ENCODE results near the gene TGFB1I1. TPM values are rescaled to one million over a fixed set of nuclear protein-coding genes. Genes with fewer than 3 reads are reported as not detected.
A peak's percentile ranks its signal among the peaks of the same experiment; 100 is the strongest.

The TGFB1I1 gene
- total and polyA plus RNA-seq, 2 experiments from 2014 or later, result 39.1 to 54.0 TPM

DNA sequence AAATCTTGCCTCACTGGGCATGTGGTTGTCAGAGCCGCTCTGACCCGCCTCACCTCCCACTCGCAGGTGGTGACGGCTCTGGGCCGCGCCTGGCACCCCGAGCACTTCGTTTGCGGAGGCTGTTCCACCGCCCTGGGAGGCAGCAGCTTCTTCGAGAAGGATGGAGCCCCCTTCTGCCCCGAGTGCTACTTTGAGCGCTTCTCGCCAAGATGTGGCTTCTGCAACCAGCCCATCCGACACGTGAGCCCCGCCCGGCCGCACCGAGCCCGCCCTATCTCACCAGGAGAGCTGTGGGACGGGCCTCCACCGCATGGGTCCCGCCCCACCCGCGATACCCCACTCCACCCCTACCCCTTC is 4.0 kb downstream of the TGFB1I1 start:
- peaks cover 8% of the 10 kb centered on the region for H3K36me3 ChIP-seq
- peaks cover 24% of the 10 kb centered on the region for H3K27me3 ChIP-seq
- H3K9me3 ChIP-seq (ENCODE audit: low read depth), result no peaks in the 10 kb centered on the region
- H3K27ac ChIP-seq, result no peak overlapping the region
- no peak for DNase-seq (ENCODE audit: low read depth in 1 of 2, low spot score in 1 of 2)
- peaks cover 14% of the 10 kb centered on the region for H3K4me1 ChIP-seq (ENCODE audit: low read depth)
- H3K4me3 ChIP-seq, result no peak overlapping the region
- TF ChIP-seq, protein P1, sequence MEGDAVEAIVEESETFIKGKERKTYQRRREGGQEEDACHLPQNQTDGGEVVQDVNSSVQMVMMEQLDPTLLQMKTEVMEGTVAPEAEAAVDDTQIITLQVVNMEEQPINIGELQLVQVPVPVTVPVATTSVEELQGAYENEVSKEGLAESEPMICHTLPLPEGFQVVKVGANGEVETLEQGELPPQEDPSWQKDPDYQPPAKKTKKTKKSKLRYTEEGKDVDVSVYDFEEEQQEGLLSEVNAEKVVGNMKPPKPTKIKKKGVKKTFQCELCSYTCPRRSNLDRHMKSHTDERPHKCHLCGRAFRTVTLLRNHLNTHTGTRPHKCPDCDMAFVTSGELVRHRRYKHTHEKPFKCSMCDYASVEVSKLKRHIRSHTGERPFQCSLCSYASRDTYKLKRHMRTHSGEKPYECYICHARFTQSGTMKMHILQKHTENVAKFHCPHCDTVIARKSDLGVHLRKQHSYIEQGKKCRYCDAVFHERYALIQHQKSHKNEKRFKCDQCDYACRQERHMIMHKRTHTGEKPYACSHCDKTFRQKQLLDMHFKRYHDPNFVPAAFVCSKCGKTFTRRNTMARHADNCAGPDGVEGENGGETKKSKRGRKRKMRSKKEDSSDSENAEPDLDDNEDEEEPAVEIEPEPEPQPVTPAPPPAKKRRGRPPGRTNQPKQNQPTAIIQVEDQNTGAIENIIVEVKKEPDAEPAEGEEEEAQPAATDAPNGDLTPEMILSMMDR (IDR thresholded peaks at IDR 0.05; ENCODE audit: low read depth, low read length), result no peak

DNA sequence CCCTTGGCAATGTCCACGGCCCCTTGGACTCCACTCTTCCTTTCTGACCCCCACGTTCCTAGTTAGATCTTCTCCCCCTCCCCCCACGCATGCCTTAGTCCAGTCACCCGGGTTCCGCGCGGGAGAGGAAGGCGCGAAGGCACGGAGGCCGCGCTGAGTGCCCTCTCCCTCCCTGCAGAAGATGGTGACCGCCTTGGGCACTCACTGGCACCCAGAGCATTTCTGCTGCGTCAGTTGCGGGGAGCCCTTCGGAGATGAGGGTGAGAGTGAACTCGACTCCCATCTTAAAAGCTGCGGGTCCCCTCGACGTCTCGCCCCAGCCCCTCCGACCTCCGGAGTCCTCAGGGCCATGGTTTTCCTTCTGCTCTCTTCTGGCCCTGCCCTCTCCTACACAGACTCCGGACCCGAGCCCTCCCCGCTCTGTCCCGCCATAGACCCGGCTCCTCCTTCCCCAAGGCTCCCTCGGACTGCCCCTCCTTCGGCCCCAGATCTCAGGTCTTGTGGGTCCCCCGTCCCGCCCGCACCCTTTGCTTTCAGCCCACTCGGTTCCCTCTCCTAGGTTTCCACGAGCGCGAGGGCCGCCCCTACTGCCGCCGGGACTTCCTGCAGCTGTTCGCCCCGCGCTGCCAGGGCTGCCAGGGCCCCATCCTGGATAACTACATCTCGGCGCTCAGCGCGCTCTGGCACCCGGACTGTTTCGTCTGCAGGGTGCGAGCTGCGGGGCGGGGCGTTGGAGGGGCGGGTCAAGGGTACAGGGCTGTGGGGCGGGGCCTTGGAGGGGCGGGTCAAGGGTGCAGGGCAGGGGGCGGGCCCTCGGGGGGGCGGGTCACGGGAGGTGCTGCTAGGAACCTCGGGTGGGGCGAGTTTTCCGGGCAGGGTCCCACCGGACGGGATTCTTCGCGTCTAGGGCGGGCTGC is 4.6 kb downstream of the TGFB1I1 start:
- peak in 1 of 2 donors; percentile 73 for DNase-seq (ENCODE audit: low read depth in 1 of 2, low spot score in 1 of 2)
- Histone ChIP-seq H3K27ac (peak overlapping the region; percentile 73), H3K4me3 (peak overlapping the region; percentile 24), H3K27me3 (peaks cover 28% of the 10 kb centered on the region), H3K9me3 (ENCODE audit: low read depth) (no peaks in the 10 kb centered on the region), H3K4me1 (ENCODE audit: low read depth) (peaks cover 9% of the 10 kb centered on the region), H3K36me3 (peaks cover 8% of the 10 kb centered on the region)
- TF ChIP-seq, protein P1 (IDR thresholded peaks at IDR 0.05; ENCODE audit: low read depth, low read length), result no peak

DNA sequence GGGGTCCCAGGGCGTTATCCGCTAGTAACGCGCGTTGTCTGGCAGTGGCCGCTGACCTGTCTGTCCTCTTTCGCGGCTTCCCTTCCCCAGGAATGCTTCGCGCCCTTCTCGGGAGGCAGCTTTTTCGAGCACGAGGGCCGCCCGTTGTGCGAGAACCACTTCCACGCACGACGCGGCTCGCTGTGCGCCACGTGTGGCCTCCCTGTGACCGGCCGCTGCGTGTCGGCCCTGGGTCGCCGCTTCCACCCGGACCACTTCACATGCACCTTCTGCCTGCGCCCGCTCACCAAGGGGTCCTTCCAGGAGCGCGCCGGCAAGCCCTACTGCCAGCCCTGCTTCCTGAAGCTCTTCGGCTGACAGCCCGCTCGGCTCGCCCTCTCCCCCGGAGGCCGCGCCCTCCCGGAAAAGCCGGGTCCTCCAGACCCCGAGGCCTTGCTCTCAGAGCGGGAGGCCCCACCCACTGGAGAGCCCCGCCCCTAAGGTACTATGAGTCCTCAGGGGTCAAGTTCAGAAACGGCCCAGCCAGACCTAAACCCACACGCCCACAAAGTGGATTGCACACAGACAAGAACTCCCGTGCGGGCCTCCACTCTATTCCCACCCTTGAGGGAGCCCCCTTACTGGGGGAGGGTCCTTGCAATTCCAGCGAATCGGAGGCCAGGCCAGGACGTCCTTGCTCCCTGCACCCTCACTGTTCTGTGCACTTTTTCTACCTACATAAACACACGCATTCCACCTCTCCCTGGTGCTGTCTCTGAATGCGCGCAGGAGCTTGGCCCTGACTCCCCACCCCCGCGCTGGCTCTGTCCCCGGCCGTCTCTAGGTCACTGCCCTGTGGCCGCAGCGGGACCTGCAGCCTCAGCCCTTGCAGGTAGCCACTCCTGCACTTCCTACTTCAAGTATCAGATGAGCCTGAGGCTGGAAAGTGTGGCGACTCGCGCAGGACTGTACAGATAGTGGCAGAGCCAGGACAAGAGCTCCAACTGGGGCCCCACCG is 5.6 kb downstream of the TGFB1I1 start:
- TF ChIP-seq, protein P1 (IDR thresholded peaks at IDR 0.05; ENCODE audit: low read depth, low read length), result no peak
- DNase-seq (ENCODE audit: low read depth in 1 of 2, low spot score in 1 of 2), result peak in 1 of 2 donors; percentile 85
- Histone ChIP-seq H3K27ac (peak overlapping the region; percentile 73), H3K27me3 (peaks cover 35% of the 10 kb centered on the region), H3K9me3 (ENCODE audit: low read depth) (no peaks in the 10 kb centered on the region), H3K36me3 (peaks cover 8% of the 10 kb centered on the region), H3K4me1 (ENCODE audit: low read depth) (peaks cover 9% of the 10 kb centered on the region), H3K4me3 (peak overlapping the region; percentile 24)

DNA sequence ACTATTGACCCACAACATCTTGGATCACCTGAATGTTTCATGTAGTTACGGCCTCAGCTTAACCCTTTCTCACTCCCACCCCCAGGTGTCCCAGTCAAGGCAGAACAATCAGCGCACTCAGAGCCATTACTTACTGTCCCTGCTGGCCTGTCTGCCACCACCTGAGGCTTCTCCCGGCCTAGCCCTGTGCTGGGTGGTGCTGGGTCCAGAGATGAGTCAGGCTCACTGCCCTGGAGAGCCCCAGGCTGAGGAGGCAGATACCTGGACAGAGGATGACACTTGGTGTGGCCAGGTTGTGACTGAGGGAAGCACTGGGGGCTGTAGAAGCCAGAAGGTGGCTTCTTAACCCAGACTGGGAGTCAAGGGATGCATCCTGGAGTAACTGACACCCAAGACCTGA is 7.0 kb downstream of the TGFB1I1 start:
- H3K9me3 ChIP-seq (ENCODE audit: low read depth), result no peaks in the 10 kb centered on the region
- no peak overlapping the region for H3K4me3 ChIP-seq
- H3K4me1 ChIP-seq (ENCODE audit: low read depth), result peaks cover 9% of the 10 kb centered on the region
- H3K36me3 ChIP-seq, result peaks cover 8% of the 10 kb centered on the region
- no peak for DNase-seq (ENCODE audit: low read depth in 1 of 2, low spot score in 1 of 2)
- no peak overlapping the region for H3K27ac ChIP-seq
- TF ChIP-seq, protein P1 (IDR thresholded peaks at IDR 0.05; ENCODE audit: low read depth, low read length), result no peak
- peaks cover 38% of the 10 kb centered on the region for H3K27me3 ChIP-seq

DNA sequence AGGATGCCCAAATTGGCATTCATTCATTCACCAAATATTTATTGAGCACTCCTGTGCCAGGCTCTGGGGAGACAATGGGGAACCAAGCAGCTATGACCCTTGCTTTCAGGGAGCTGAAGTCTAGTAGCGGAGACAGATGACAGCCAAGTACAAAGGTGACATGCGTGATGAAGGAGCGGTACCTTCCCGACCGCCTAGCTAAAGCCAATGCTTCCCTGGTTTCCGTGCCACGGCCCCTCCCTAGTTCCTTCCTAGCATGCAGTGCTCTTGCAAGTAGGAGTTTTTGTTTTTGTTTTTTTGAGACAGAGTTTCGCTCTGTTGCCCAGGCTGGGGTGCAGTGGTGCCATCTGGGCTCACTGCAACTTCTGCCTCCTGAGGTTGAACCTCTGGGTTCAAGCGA is 7.8 kb downstream of the TGFB1I1 start:
- peaks cover 2% of the 10 kb centered on the region for H3K36me3 ChIP-seq
- peaks cover 33% of the 10 kb centered on the region for H3K27me3 ChIP-seq
- DNase-seq (ENCODE audit: low read depth in 1 of 2, low spot score in 1 of 2), result no peak
- H3K4me1 ChIP-seq (ENCODE audit: low read depth), result peaks cover 9% of the 10 kb centered on the region
- H3K4me3 ChIP-seq, result no peak overlapping the region
- no peak overlapping the region for H3K27ac ChIP-seq
- TF ChIP-seq, protein P1 (IDR thresholded peaks at IDR 0.05; ENCODE audit: low read depth, low read length), result no peak
- no peaks in the 10 kb centered on the region for H3K9me3 ChIP-seq (ENCODE audit: low read depth)

All from cardiac muscle cell (in vitro differentiated cells and primary cell).